GM19463 (cell line): Measurements from ENCODE around the gene ZNF697.

Experiments
- ATAC-seq: cut with Tn5 transposase; IDR thresholded peaks from one replicate; pipeline ENCODE4 v1.9.1; 2021; ENCODE audit warnings: mild to moderate bottlenecking, moderate library complexity; ENCODE audit not compliant: unreplicated experiment

The ZNF697 gene

GRCh38 chr1:119664067-119664466, 16.0 kb upstream of the ZNF697 start:
- ATAC-seq, result no peak

GRCh38 chr1:119662034-119662437, 14.0 kb upstream of the ZNF697 start:
- peak; percentile 59 for ATAC-seq

- ATAC-seq, result peak; percentile 67
Observed at GRCh38 chr1:119660253-119661083, 12.4 kb upstream of the ZNF697 start.

GRCh38 chr1:119659628-119660027, 11.6 kb upstream of the ZNF697 start:
- ATAC-seq, result no peak

- peak; percentile 41 for ATAC-seq
Observed at GRCh38 chr1:119656410-119656955, 8.4 kb upstream of the ZNF697 start.

- no peak for ATAC-seq
Observed at GRCh38 chr1:119655154-119655553, 7.1 kb upstream of the ZNF697 start.

GRCh38 chr1:119653839-119654170, 5.7 kb upstream of the ZNF697 start:
- ATAC-seq, result no peak

GRCh38 chr1:119653135-119653838, 5.2 kb upstream of the ZNF697 start:
- ATAC-seq, result no peak

- ATAC-seq, result no peak
Observed at GRCh38 chr1:119652587-119652986, 4.5 kb upstream of the ZNF697 start.

- ATAC-seq, result no peak
Observed at GRCh38 chr1:119651641-119652040, 3.6 kb upstream of the ZNF697 start.

- no peak for ATAC-seq
Observed at GRCh38 chr1:119651133-119651532, 3.1 kb upstream of the ZNF697 start.

- no peak for ATAC-seq
Observed at GRCh38 chr1:119648620-119649004, 546 bp upstream of the ZNF697 start.

GRCh38 chr1:119647228-119647733, 785 bp downstream of the ZNF697 start:
- ATAC-seq, result no peak

GRCh38 chr1:119646521-119647227, 1.4 kb downstream of the ZNF697 start:
- ATAC-seq, result no peak

GRCh38 chr1:119639109-119639508, 9.0 kb downstream of the ZNF697 start:
- ATAC-seq, result no peak

- ATAC-seq, result no peak
Observed at GRCh38 chr1:119637710-119638109, 10.4 kb downstream of the ZNF697 start.

GRCh38 chr1:119636491-119637089, 11.5 kb downstream of the ZNF697 start:
- no peak for ATAC-seq

- peak; percentile 55 for ATAC-seq
Observed at GRCh38 chr1:119635811-119636390, 12.2 kb downstream of the ZNF697 start.

- no peak for ATAC-seq
Observed at GRCh38 chr1:119634016-119634415, 14.1 kb downstream of the ZNF697 start.

GRCh38 chr1:119633575-119633974, 14.5 kb downstream of the ZNF697 start:
- ATAC-seq, result no peak
